ENCODE data around the gene NDNF.

NDNF gene

GRCh38 chr4:121070696-121071639 is 1.4 kb downstream of the NDNF start:
- peak; percentile 35 to 42 for DNase-seq

GRCh38 chr4:121070274-121070673 is 2.1 kb downstream of the NDNF start:
- no peak for DNase-seq

- DNase-seq = no peak
Observed at GRCh38 chr4:121069430-121069829, 2.9 kb downstream of the NDNF start.

GRCh38 chr4:121064482-121064881 is 7.9 kb downstream of the NDNF start:
- no peak for DNase-seq

- DNase-seq = no peak
Observed at GRCh38 chr4:121062521-121062920, 9.8 kb downstream of the NDNF start.

GRCh38 chr4:121061861-121062260 is 10.5 kb downstream of the NDNF start:
- DNase-seq = no peak

- no peak for DNase-seq
Observed at GRCh38 chr4:121061215-121061614, 11.1 kb downstream of the NDNF start.

- DNase-seq = no peak
Observed at GRCh38 chr4:121057466-121057922, 14.8 kb downstream of the NDNF start.

- no peak for DNase-seq
Observed at GRCh38 chr4:121056066-121056465, 16.3 kb downstream of the NDNF start.

- DNase-seq = no peak
Observed at GRCh38 chr4:121054373-121054772, 18.0 kb downstream of the NDNF start.

- no peak for DNase-seq
Observed at GRCh38 chr4:121053601-121054143, 18.7 kb downstream of the NDNF start.

GRCh38 chr4:121050300-121050699 is 22.0 kb downstream of the NDNF start:
- no peak for DNase-seq

- DNase-seq = no peak
Observed at GRCh38 chr4:121049072-121049599, 23.2 kb downstream of the NDNF start.

GRCh38 chr4:121048165-121048564 is 24.2 kb downstream of the NDNF start:
- DNase-seq = no peak

- peak in 1 of 2 experiments; percentile 18 for DNase-seq
Observed at GRCh38 chr4:121041307-121042090, 30.8 kb downstream of the NDNF start.

GRCh38 chr4:121034017-121034416 is 38.3 kb downstream of the NDNF start:
- DNase-seq = no peak

- no peak for DNase-seq
Observed at GRCh38 chr4:121030711-121031110, 41.6 kb downstream of the NDNF start.

- no peak for DNase-seq
Observed at GRCh38 chr4:121030131-121030530, 42.2 kb downstream of the NDNF start.

GRCh38 chr4:121026034-121026433 is 46.3 kb downstream of the NDNF start:
- no peak for DNase-seq

GRCh38 chr4:121025540-121025939 is 46.8 kb downstream of the NDNF start:
- DNase-seq = no peak

GRCh38 chr4:121018543-121018942 is 53.8 kb downstream of the NDNF start:
- DNase-seq = no peak

GRCh38 chr4:121016611-121017010 is 55.7 kb downstream of the NDNF start:
- DNase-seq = no peak

- DNase-seq = no peak
Observed at GRCh38 chr4:121015421-121015820, 56.9 kb downstream of the NDNF start.
